ENCODE data around the gene PTGDR2.

Gene PTGDR2

DNA sequence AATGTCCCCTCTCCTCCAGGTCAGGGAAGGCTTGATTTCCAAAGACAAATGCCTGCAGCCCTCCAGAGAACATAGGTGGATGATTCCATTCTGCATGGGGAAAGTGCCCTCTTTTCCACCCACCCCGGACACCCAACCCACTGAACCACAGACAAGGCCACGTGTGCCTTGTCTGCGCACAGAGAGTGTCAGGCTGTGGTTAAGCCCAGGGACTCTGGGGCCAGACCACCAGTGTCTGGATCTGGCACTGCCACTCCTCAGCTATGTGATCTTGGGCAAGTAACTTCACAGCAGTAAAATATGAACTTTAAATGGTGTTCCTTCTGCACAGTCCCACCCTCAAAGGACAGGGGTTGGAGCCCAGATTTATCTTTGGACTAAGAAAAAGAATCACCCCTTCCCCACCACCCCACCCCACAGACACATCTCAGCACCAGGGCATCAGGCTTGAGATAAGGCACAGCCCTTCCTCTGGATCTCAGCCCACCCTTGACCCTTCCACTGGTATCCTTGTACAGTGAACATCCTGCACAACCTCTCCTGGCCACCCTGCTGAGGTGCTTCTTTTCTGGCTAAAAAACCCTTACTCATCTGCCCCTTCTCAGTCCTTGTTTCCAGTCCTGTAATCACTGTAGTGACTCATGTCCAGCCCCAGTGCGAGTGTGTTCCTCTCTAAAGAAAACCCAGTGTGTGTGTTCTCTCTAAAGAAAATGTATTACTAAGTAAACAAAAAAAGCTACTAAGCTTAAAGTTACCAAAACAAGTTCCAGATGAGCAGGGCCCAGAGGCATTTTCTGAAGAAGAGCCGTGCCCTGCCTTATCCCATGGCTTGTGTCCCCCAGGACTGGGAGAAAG lies 1.9 kb upstream of the PTGDR2 start:
- no peak for DNase-seq

DNA sequence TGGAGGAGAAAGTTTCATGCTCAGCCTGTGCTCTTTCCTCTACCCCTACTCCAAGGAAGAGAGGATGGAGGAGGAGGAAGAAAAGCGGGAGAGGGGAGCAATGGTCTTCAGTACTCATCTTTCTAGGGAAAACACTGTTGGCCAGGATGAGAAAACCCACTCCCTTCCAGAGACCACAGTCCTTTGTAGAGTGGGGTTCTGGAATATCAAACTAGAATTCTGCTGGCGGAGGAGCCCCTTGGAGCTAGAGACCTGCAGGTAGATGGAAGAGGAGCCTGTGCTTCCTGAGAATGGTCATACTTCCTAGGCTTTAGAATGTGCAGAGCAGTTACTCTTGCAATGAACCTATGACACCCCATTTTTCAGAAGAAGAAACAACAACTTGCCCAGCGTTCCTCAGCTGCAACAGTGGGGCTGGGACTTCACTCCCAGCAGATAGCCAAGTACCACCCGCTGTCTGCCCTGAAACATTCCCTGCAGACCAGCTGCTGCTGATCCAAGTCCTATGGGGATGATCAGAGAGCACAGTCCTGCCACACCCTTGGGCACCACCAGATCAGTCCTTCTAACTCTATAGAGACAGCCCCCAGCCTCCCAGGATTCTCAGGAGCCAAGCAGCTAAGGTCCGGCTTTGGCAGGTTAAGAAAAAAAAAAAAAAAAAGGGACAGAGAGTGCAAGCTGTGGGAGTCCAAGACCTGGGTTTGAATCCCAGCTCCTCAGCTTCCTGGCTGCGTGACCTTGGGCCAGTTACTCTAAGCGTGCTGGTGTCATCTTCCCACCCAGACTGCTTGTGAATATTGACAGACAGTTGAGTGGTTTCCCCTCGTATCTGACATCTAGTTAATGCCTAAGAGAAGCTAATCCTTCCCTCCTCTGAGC lies 664 bp downstream of the PTGDR2 start:
- DNase-seq: no peak

DNA sequence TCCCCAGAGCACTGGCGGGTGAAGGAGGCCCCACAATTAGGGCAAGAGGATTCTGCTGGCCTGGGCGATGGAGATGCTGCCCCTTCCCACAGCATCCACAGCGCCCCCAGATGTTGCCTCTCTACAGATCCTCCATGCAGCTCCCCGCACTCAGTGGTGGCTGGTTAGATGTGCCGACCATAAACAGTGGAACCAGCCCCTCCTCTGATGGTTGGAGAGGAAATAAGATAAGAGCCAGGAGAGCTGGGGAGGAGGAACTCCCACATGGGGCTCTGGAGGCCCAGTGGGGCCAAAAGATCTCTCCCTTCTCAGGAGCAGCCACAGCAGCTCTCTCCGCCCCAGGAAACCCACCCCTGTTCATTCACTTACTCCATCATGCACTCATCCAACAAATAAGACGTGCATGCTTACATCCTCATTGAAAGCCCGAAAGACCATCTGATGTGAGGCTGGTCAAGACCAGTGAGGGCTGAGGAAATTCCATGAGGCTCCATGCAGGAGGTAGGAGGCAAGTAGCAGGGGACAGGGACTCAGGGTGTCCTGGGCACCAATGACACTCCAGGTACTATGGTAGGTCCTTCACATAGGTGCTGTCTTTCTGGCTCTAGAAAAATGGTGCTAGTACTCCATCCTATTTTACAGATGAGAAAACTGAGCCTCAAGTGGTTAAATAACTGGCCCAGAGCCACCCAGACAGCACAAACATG lies 1.5 kb downstream of the PTGDR2 start:
- no peak for DNase-seq

DNA sequence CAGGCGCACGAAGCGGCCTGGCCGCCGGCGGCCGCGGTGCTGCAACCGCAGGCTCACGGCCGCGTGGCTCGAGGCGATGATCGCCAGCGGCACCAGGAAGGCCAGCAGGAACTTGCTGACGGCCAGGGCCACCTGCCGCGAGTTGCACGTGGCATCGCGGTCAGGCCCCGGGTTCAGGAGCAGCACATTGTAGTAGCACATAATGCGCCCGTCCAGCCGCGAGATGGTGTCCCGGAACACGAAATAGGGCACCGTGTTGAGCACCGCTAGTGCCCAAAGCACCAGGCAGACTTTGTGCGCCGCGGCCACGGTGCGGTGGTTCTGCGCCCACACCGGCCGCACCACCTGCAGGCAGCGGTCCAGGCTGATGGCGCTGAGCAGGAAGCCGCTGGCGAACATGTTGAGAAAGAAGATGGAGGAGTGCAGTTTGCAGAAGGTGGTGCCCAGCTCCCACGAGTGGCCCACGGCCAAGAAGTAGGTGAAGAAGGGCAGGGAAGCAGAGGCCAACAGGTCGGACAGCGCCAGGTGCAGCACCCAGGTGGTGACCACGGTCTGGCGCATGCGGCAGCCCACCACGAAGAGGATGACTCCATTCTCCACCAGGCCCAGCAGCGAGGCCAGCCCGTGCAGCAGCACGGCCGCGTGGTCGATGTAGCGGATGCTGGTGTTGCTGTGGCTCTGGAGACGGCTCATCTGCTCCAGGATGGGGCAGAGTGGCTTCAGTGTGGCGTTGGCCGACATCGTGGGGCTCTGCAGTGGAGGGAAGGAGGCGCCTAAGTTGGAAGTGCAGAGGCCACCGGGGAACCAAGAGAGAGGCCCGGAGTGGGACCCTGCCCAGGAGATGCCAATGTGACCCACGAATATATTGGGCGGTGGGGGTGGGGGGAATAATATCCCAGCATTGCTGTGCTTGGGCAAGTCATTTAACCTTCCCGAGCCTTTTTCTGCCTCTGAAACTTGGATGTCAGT lies 2.5 kb downstream of the PTGDR2 start:
- DNase-seq: no peak

DNA sequence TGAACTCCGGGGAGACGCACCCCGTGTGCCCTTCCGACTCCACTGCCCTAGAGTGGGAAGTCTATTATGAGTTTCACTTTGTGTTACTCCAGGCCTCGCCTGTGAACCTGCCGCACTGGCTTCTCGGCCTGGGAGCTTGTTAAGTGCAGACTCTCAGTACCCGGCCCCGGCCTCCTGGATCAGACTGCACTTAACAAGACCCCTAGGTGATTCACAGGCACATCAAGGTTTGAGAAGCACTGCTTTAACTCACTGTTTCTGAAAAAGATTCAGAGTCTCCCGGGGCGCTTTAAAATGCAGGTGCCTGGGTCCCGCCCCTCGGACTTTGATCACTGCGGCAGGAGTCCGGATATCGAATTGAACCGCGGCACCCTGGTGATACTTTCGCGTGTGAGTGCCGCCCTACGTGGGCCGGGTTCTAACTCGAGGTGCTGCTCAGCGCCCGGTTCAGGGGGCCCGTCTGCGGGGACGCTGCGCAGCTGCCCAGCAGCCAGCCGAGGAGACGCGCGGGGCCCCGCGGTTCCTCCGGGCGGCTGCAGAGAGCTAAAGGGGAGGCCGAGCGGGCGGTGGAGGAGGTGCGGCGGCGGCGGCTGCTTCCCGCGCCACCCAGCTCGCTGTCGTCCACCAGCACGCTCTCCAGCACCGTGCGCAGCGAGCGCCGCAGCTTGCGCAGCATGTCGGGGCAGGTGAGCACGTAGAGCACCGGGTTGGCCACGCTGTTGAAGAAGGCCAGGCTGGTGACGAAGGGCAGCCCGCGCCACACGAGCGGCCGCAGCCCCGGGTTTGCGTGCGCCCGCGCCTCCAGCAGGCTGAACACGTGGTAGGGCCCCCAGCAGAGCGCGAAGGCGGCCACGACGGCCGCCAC lies 3.4 kb downstream of the PTGDR2 start:
- DNase-seq: no peak

DNA sequence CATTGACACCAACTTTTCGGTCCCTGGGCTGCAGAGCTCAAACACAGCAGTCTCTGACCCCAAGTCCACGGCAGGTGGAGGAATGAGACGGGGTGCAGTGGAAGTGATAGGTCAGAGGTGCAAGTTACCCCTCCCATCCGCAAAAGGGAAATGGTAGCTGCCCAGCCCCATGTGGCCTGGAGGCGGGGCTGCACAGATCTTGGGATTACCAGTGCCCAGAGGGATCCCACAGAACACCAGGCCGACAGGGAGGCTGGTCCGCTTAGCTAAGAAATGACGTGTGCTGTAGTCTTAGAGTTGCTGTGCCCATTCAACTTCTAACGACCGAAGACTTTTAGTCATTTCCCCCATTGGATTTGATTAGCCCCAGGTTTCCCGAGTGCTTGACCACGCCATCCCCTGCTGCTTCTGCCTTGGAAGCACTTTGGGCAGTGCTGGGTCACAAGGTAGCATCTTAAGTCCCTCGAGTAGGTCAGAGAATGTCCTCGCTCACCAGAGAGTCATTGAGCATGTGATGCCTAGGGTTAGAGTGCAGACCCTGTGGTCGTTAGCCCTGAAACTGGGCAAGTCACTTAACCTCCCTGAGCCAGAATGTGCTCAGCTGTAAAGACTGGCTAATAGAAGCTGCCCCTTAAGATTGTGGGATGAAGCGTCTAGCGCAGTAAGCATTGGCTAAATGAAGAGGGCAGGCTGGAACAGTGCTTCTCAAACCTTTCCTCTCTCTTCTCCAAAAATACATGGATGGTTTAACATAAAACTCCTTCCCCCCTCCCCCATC lies 4.2 kb downstream of the PTGDR2 start:
- DNase-seq: no peak

DNA sequence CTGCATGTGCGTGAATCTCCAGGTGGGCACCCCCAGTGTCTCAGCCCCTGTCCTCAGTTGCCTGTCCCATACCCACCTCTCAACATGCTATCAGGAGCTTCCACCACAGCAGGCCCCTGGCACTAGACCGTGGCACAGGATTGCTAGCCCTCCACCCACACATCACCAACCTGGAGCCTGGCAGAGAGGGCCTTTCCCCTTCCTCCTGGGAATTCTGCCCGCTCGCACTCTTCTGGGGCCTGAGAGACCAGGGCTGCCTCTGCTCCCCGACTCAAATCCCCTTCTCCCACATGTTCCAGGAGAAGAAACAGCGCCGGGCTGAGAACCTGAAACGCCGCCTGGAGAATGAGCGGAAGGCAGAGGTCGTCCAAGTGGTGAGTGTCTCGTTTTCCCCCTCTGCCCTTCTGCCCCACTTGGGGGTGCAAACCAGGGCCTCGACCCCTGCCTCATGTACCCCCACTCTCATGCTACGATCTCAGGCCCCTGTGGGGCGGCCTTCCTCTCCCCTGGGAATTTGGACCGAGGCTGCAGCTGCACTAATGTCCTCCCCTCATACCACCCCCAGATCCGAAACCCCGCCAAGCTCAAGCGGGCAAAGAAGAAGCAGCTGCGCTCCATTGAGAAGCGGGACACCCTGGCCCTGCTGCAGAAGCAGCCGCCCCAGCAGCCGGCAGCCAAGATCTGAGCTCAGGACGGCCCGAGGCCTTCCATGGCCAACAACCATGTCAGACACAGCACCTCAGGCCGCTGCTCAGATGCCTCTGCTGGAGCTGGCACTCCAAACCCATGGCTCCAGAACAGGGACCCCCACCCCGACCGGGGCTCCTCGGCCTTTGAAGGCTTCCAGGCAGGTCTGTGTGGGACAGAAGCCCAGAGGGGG lies 5.9 kb downstream of the PTGDR2 start:
- no peak for DNase-seq

DNA sequence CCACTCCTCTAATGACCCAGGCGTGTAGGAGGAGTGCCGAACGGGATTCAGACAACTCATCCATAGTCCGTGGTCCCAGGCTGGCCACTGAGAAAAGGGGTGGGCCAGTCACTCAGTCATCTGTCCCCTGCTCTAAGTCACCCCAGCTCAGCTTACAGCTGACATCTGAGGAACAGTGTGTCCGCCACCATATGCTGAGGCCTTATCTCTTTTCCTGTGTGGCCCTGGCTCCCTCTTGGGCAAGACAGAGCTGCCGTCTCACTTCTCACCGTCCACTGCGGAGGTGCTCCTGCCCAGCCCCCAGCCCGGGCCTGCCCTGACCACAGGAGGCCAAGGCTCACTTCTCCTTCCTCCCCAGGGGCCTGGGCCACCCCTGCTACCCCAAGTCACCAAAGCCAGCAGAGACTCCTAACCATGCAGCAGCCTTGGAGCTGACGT lies 7.0 kb downstream of the PTGDR2 start:
- DNase-seq: no peak

DNA sequence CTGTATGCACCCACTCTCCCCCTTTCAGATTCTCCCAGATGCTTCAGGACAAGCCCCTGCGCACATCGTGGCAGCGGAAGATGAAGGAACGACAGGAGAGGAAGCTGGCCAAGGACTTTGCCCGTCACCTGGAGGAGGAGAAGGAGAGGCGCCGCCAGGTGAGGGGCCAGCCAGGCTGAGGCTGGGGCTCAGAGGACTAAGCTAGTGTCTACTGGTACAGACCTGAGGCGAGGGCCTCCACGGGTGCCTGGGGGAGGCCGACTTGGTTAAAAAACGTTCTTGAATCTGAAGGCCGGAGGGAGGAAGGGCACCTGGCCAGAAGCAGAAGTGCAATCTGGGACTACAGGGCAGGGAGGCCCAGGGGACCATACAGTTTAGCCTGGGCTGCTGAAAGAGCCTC lies 7.9 kb downstream of the PTGDR2 start:
- no peak for DNase-seq

DNA sequence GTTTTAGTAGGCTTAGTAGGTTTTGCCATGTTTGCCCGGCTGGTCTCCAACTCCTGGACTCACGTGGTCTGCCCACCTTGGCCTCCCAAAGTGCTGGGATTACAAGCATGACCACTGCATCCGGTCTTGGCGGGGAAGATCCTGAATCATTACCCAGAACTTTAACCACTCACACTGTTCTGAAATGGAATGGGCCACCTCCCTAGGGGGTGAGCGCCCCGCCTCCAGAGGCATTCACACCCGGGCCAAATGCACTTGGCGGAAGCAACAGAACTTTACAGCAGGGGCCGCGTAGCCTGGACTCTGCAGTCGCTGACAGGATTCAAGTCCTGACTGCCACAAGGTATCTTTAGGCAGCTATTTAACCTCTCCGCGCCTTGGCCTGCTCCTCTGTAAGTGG lies 8.5 kb downstream of the PTGDR2 start:
- DNase-seq: no peak

DNA sequence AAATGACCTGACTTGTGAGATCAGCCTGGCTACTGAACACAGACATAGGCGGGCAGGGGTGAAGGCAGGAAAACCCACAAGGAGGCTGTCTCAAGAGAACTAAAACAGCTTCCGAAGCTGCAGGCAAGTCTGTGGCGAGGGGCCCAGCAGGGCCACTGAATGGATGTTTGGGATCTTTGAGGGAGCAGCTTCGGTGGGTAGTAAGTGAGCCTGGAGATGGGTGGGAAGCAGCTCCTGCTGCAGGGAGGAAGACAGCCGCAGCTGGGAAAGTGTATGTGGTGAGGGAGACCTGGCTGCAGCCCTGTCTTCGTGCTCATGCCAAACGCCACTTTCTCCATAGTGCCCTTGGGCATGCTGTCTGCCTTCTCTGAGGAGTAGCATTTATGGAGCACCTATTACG lies 10.4 kb downstream of the PTGDR2 start:
- DNase-seq: no peak

DNA sequence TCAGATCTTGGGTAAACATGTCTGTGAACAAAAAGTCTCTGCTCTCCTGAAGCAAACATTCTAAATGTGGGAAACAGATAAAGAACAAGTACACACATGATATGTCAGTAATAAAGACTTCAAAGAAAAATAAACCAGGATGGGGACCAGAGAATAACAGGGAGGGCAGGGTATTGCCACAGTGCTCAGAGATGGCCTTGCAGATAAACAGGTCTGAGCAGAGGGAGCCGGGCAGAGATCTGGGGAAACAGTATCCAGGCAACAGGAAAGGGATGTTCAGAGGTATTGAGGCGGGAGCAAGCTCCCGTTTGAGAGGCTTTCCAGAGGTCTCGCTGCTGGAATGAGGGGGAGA lies 10.9 kb downstream of the PTGDR2 start:
- no peak for DNase-seq

DNA sequence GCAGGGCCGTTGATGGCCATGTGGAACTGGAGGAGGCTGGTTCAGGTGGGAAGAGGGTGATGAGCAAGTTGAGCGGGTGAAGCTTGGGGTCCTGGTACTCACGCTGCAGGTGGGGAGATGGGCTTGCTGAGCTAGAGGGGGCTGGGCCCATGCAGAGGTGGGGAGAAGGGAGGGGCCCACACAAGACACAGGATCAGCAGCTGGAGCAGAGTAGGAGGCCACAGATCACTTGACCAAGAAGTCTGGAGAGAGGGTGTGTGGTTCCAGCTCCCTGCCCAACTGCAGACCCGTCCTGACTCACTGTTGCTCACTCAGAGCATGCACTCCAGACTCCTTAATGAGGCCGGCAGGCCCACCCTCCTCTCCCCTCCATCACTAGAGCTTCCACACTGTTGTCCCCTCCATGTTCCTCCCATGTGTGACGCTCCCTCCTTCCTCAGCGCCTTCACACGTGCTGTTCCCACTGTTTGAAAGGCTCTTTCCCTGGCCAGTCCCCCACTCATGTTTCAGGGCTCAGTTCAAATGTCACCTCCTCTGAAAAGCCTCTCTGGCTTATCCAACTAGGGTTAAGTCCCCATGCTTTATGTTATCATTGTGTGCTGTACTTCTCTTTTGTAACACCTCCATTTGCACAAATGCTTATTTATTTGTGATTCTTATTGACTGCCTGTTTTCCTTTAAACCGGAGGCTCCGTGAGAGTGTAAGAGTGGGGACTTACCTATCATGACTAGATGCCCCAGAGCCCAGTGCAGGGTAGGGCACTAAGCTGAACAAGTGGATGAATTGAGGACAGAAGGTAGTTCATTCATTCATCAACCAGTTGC lies 11.5 kb downstream of the PTGDR2 start:
- DNase-seq: no peak

DNA sequence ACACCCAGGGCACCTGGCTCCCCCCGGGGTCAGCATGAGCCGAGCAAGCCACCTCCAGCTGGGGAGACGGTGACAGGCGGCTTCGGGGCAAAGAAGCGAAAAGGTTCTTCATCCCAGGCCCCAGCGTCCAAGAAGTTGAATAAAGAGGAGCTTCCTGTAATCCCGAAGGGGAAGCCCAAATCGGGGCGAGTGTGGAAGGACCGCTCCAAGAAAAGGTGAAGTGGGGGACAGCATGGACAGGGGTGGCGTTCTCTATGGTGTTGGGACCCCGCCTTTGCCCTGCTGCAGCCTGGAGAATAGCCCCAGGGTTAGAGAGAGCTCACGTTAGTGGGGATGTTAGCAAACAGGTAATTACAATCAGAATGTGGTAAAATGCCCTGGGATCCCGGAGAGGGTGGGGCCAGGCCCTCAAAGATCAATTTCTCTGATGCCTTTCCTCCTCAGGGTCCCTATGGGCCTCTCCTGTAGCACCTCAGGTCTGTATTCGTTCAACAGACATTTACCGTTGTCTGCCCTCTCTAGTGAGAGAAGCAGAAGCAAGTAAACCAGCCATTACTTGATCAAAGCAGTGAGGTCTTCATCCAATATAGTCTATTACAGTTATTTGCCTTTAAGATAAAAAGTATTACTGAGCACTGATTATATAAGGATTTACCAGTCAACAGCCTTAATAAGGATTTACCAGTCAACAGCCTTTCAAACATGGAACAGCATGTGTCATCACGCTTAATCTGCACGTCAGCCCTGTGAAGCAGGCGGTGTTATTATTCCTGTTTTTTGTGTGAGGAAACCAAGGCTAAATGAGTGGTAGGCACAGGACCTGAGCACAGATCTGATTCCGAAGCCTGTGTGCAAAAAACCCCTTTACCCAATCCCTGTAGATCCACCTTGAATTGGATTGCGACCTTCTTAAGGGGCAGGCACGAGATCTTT lies 12.8 kb downstream of the PTGDR2 start:
- no peak for DNase-seq

DNA sequence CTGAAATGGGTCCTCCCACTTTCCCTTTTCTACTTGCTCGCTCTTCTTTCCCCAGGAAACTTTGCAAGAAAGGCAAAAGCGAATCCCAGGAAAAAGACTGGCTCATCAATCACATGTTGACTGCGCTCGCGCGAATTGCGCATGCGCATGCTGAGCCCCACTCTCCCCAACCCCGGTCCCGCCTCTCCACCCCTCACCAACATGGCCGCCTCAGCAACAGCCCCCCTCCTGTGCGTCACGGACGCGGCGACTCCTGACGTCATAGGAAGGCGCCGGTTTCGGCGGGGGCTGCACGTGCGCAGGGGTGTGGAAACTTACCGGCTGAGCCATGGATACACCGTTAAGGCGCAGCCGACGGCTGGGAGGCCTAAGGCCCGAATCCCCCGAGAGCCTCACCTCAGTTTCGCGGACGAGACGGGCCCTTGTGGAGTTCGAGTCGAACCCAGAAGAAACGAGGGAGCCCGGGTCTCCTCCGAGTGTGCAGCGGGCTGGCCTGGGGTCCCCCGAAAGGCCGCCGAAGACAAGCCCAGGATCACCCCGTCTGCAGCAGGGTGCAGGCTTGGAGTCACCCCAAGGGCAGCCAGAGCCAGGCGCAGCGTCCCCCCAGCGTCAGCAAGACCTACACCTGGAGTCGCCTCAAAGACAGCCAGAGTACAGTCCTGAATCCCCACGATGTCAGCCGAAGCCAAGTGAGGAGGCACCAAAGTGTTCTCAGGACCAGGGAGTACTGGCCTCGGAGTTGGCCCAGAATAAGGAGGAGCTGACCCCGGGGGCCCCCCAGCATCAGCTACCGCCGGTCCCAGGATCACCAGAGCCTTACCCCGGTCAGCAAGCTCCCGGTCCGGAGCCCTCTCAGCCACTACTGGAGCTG lies 13.7 kb downstream of the PTGDR2 start, which contains the start of gene CCDC86:
CCDC86 (plus strand) TSS at position 317 of the 871 bp plus-strand sequence; CDS start at position 329, 12 bp downstream.
- DNase-seq: no peak

All from NCI-H1436 treated with DMSO at 0.1 percent for 48 hours (cell line).